Testis (tissue), 3 donors: ENCODE results near the gene TUBG1. TPM values are rescaled to one million over a fixed set of nuclear protein-coding genes. Genes with fewer than 3 reads are reported as not detected.

Experiments used
- DNase-seq: peaks from one replicate; pipeline ENCODE4 v3.0.0-alpha.2; 2019
- H3K27ac ChIP-seq, 2 donors: fragments of 200-600 bp; sonication (generic); one replicate each; pipeline ENCODE4 v1.5.1; 2019
- H3K27me3 ChIP-seq: fragments of 200-600 bp; sonication (generic); one replicate; pipeline ENCODE4 v1.5.1; 2019
- H3K36me3 ChIP-seq: fragments of 200-600 bp; sonication (generic); one replicate; pipeline ENCODE4 v1.5.1; 2017; ENCODE audit warnings: low read depth; ENCODE audit errors: missing control alignments
- H3K4me1 ChIP-seq: fragments of 200-600 bp; sonication (generic); one replicate; pipeline ENCODE4 v1.5.1; 2019
- H3K4me3 ChIP-seq, 2 donors: fragments of 200-600 bp; sonication (generic); one replicate each; pipeline ENCODE4 v1.5.1; 2017 to 2019
- H3K9me3 ChIP-seq: fragments of 200-600 bp; sonication (generic); one replicate; pipeline ENCODE4 v1.5.1; 2017
- POLR2A ChIP-seq: fragments of 450-650 bp; IDR thresholded peaks from one replicate; pipeline ENCODE4 v1.6.1; 2017; ENCODE audit warnings: antibody characterized with exemption, mild to moderate bottlenecking, moderate library complexity
- WGBS, 2 donors: methylation state at CpG; one replicate each; pipeline ENCODE4 v1.1.5; 2018; 5-methylcytosine and 5-hydroxymethylcytosine counted together
- intact Hi-C: fragments of 100-400 bp; cut with DNase I; formaldehyde crosslinking; loops from one replicate; pipeline ENCODE4 v1.15.1; 2023; ENCODE audit warnings: low total_unique reads
- polyA plus RNA-seq: library from polyadenylated mRNA; stranded (reverse); fragments of 350-450 nt; fragmentation: Illumina TruSeq; extraction: RNeasy Lipid Tissue Mini Kit (QIAGEN cat#74804); gene quantifications from one replicate; pipeline ENCODE4 v1.2.3, GENCODE V29; 2014; ENCODE audit warnings: low read depth, low replicate concordance; ENCODE audit not compliant: insufficient read depth
- total RNA-seq, 2 donors: library from RNA; depleted of rRNA; stranded (reverse); fragments of >200 nt; gene quantifications; one replicate each; pipeline ENCODE4 v1.2.3, GENCODE V29; 2016
- TF ChIP-seq, protein P1 (sequence below), 3 experiments: fragments of 450-650 bp in 2 of 3; fragments of 200-600 bp in 1 of 3; sonication (generic) in 1 of 3; IDR thresholded peaks; one replicate each; pipeline ENCODE4 v1.5.1; 2016 to 2019; ENCODE audit warnings: antibody characterized with exemption in 3 of 3, mild to moderate bottlenecking in 2 of 3, moderate library complexity in 1 of 3

TUBG1 gene
- total and polyA plus RNA-seq, 3 donors from 2014 or later, result 209 to 411 (median 265) TPM

- Histone ChIP-seq H3K27ac (peak overlapping the region; percentile 39 to 79), H3K9me3 (no peaks in the 10 kb centered on the region), H3K4me3 (peak overlapping the region; percentile 89 to 95), H3K27me3 (no peaks in the 10 kb centered on the region), H3K4me1 (peaks cover 27% of the 10 kb centered on the region), H3K36me3 (no peaks in the 10 kb centered on the region)
- no peak for DNase-seq
- 20 to 66% methylated on average over 1 to 14 of the region's 14 CpGs for WGBS, 2 donors
- intact Hi-C loops, result no loop called here
- TF ChIP-seq, protein P1, sequence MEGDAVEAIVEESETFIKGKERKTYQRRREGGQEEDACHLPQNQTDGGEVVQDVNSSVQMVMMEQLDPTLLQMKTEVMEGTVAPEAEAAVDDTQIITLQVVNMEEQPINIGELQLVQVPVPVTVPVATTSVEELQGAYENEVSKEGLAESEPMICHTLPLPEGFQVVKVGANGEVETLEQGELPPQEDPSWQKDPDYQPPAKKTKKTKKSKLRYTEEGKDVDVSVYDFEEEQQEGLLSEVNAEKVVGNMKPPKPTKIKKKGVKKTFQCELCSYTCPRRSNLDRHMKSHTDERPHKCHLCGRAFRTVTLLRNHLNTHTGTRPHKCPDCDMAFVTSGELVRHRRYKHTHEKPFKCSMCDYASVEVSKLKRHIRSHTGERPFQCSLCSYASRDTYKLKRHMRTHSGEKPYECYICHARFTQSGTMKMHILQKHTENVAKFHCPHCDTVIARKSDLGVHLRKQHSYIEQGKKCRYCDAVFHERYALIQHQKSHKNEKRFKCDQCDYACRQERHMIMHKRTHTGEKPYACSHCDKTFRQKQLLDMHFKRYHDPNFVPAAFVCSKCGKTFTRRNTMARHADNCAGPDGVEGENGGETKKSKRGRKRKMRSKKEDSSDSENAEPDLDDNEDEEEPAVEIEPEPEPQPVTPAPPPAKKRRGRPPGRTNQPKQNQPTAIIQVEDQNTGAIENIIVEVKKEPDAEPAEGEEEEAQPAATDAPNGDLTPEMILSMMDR (IDR thresholded peaks at IDR 0.05), result no peak
- no peak for TF ChIP-seq POLR2A
Observed at GRCh38 chr17:42563143-42563509, 46.4 kb upstream of the TUBG1 start.

GRCh38 chr17:42563543-42563942 lies 45.9 kb upstream of the TUBG1 start:
- peak overlapping the region in 1 of 2 donors; percentile 39 for H3K27ac ChIP-seq

DNA sequence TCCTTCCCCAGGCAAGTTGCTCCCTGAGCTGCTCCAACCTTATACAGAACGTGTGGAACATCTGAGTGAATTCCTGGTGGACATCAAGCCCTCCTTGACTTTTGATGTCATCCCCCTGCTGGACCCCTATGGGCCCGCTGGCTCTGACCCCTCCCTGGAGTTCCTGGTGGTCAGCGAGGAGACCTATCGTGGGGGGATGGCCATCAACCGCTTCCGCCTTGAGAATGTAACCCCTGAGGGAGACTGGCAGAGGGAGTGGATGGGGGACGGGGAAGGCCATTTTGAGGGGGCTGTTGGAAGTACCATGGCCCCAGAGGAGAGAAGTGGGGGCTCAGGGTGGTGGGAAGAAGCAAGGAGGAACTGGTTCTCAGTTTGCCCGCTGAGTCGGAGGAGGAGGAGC lies 45.5 kb upstream of the TUBG1 start:
- Histone ChIP-seq H3K27ac (no peak overlapping the region), H3K4me3 (no peak overlapping the region), H3K27me3 (no peaks in the 10 kb centered on the region), H3K9me3 (no peaks in the 10 kb centered on the region), H3K4me1 (peaks cover 31% of the 10 kb centered on the region), H3K36me3 (no peaks in the 10 kb centered on the region)
- DNase-seq, result no peak
- 82 to 90% methylated on average over 9 of the region's 9 CpGs for WGBS, 2 donors
- intact Hi-C loops, result no loop called here
- TF ChIP-seq POLR2A, result no peak
- TF ChIP-seq, protein P1 (IDR thresholded peaks at IDR 0.05), result no peak

More at GRCh38 chr17:42563543-42563942, 45.9 kb upstream of the TUBG1 start:
- intact Hi-C loops, result no loop called here
- no peak for TF ChIP-seq POLR2A
- TF ChIP-seq, protein P1 (IDR thresholded peaks at IDR 0.05), result no peak
- Histone ChIP-seq H3K36me3 (no peaks in the 10 kb centered on the region), H3K27me3 (no peaks in the 10 kb centered on the region), H3K9me3 (no peaks in the 10 kb centered on the region), H3K4me1 (peaks cover 31% of the 10 kb centered on the region), H3K4me3 (no peak overlapping the region)
- WGBS, 2 donors, result 36 to 62% methylated on average over 1 of the region's 1 CpG
- DNase-seq, result no peak

DNA sequence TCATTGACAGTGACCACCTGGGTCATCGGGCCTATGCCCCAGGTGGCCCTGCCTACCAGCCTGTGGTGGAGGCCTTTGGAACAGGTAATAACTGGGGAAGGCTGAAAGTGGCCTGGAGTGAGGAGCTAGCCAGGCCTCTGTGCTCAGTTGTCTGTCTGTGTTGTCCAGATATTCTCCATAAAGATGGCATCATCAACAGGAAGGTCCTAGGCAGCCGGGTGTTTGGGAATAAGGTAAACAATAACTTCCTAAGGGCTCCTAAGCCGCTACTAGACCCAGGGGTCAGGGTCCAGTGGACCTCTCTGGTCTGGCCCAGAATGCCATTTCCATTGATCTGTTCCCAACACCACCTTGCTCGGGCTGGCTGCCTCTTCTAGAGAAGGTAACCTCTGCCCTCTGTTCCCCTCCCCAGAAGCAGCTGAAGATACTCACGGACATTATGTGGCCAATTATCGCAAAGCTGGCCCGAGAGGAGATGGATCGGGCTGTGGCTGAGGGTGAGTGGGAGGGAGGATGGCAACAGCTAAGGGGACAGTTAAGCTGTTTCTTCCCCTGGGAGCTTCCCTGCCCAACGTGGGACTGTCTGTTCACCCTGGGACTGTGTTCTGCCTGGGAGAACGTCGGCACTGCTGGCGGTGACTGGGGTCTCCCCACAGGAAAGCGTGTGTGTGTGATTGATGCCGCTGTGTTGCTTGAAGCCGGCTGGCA lies 44.5 kb upstream of the TUBG1 start:
- no peak overlapping the region for H3K27ac ChIP-seq
- intact Hi-C loops, result no loop called here
- H3K36me3 ChIP-seq, result no peaks in the 10 kb centered on the region

More for the DNA sequence above, 44.5 kb upstream of the TUBG1 start:
- Histone ChIP-seq H3K4me3 (no peak overlapping the region), H3K27me3 (no peaks in the 10 kb centered on the region), H3K9me3 (no peaks in the 10 kb centered on the region), H3K4me1 (peaks cover 31% of the 10 kb centered on the region)
- TF ChIP-seq POLR2A, result no peak
- TF ChIP-seq, protein P1 (IDR thresholded peaks at IDR 0.05), result no peak
- DNase-seq, result no peak
- WGBS, 2 donors, result 85 to 93% methylated on average over 8 to 15 of the region's 15 CpGs
